HL-60/S4 treated with retinoic acid at 250 ng/mL for 4 days and 3 days (cell line): ENCODE measurements around the gene AIPL1.

Source experiments
- in situ Hi-C: fragments of 300-500 bp; cut with MboI; formaldehyde crosslinking; loops from 2 replicates; pipeline ENCODE4 v1.7.0; 2022; ENCODE audit warnings: low sequenced_read_pairs

AIPL1 gene

DNA sequence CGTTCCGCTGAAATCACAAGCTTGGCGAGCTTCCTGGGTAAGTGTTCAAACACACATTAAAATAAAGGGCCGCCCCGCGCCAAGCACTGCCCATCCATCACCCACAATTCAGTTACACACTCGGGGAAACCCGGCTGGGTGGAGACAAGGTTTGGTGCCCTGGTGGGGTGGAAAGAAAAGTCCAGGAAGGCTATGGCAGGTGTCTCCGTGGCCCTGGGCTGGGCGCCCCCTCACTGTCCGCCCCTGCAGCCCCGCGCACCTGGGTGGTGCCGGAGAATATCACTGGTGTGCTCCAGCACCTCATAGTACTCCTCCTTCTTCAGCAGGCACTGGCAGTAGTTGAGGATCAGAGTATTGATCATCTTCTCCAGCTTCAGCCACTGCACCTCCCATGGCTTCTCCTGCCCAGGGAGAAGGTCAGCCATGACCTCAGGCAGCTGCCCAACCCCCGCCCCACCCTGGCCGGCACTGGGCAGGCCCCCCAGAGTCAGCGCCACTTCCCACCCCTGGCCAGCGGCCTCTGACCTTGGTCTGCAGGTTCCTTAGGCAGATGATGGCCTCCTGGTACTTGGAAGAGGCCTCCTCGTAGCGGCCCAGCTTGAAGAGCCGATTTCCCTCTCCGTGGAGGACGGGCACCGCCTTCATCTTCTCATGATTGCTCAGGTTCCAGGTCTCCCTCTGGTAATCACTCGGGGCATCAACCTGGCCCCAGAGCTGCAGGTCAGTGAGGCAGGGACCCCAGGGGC, 8.4 kb downstream of the AIPL1 start:
- in situ Hi-C loops = no loop called here

DNA sequence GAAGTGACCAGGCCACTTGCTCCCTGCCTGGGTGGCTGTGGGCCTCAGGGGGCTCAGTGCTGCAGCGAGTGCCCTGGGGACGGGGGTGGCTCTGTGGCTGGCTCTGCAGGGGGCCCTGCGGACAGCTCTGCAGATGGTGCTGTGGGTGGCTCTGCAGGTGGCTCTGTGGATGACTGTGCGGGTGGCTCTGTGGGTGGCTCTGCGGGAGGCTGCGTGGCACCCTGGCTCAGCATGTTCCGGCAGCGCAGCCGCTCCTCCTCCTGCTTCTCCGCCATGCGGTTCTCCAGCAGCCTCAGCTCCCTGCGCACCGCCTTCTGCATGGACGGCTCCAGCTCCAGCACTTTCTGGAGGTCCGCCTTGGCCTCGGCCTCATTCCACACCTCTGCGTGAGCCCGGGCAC, 9.5 kb downstream of the AIPL1 start:
- in situ Hi-C loops = no loop called here

DNA sequence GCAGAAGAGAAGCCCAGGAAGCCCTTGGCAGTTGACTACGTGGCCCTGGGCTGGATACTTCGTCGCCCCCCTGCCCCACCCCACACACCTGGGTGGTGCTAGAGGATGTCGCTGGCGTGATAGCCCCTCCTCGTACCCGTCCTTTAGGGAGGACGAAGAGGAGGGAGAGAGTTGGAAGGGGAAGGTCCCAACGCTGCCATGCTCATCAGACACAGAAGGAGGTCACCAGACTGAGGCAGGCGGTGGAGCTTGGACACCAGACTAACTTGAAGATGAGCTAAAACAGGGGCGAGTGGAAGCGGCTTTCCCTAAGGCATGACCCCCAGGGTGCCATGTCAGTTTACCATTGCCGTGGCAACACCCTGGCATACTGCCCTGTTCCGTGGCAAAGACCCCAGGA, 11.0 kb downstream of the AIPL1 start:
- in situ Hi-C loops = no loop called here

DNA sequence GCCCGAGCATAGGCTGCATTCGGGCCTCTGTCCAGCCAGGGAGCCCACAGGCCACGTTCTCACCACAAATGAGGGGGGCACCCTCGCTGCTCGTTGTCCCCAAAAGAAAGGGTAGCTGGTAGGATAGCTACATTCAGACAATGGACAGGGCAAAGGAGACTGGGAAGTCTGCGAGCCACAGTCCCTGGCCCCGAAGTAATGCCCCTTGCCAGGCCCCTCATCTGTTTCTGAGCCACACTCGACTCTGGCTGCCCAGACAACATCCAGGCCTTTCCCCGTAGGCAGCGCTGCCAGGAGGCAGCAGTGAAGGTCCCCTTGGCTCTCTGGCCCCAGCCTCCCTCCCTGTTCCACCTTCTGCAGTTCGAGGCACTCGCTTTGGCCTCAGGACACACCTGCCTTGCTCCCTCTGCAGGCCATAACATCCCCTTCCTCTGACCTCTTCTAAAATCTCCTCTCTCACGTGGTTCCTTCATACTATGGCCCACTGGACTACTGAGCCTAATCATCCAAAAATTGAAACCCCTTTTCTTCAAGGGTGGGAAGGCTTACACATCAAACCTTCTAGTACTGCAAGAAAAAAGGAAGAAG, 12.2 kb downstream of the AIPL1 start:
- in situ Hi-C loops = no loop called here

DNA sequence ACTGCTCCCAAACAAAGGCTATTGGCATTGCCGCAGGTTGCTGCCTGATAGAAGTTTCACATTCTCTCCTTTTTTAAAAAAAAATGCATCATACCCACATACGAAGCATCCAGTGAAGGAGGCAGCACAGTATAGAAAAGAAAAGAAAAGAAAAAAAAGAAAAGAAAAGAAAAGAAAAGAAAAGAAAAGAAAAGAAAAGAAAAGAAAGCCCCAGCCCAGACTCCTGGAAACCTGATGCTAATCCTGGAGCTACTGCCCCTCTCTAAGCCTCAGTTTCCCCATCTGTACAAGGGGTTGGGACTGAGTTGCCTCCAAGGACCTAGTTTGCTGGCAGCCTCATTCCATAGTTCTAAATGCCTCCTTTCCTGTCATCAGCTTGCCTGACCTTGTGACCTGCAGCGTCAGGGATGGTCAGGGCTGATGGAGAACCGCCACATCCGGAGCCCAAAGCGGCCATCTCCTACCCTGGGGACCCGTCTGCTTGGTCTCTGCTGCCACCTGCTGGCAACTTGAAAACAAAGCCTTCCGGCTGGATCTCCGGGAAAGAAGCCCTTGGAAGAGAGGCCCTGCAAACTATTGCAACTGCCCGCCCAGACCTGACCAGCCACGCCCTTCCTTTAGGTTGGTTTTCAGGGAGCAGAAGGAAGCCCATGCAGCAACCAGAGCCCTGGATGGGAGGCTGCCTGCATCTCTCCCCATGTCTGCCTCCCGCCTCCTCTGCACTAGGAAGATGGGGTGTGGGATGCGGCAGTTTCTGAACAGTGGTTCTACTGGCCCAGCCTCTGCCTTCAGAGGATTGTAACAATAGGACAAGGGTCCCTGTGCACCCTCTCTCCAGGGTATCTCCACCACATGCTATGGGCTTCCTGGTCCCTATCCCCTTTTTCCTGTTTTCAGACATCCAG, 13.0 kb downstream of the AIPL1 start:
- in situ Hi-C loops = no loop called here

DNA sequence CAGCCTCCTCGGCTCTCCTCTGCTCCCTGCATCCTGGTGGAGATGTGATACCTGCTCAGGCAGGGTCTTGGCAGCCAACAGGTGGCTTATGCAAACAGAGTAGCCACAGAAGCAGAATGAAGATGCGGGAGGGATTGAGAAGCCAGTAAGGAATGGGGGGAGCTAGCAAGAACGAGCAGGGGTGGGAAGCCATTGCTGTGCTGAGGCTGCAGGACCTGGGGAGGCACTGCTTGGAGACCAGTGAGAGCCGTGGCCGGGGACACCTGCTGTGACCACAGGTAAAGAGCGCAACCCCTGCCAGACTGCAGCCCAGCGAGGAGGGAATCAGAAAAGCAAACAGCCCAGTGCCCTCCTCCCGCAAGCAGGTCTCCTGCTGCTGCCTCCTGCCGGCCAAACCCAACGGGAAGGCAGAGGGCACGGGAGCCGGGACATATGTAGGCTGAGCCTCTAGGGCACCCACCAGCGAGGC, 14.7 kb downstream of the AIPL1 start:
- in situ Hi-C loops = no loop called here

DNA sequence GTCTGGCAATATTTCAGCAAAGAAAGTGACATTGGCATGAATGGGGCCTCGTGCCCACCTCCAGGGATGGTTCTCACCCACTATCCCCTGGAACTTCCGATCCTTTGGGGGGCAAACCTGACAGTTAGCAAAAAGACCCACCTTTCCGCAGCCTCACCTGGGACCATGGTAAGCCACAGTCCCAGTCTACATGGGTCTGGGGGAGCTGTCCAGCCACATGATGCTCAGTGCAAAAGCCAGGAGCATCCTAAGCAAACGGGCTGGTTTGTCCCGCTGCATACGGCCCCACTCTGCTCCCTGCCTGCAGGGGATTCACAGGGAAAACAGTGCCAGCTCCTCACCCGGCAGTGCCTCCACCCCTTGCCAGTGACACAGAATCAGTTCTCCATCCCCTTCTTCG, 19.3 kb downstream of the AIPL1 start:
- in situ Hi-C loops = no loop called here

DNA sequence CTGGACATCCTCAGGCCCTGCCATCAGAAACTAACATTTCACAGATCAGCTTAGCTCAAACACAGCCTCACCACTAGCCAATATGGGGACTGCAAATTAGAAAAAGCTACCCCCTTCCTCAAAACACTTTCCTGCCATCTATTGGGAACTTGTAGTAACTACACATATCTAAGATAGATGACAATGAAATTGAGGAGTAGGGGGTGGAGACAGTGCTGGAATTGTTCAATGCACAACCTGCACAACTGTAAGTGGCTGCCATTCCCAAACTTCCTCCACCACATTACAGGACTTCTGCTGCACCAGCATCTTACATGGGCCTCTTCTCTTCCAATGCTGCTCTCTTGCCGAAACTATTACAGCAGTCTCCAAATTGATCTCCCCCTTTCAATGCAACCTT, 21.9 kb downstream of the AIPL1 start:
- in situ Hi-C loops = no loop called here

DNA sequence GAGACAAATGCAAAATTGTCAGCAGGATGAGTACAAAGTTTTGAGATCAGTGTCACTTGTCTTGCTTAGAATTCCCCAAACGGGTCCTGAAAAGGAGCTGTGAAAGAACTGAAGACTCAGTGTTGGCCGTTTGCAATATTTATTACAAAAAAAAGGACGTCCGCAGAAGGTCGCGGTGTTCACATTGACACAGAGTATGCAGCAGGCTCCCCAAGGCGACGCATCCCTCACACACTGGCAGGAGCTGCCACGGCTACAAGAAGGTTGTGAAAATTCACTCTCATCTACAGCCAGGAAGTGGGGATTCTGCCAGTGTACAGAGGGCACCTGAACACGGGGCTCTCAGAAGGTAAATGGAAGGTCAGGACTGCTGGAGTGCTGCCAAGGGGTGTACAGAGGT, 26.2 kb downstream of the AIPL1 start:
- in situ Hi-C loops = no loop called here

DNA sequence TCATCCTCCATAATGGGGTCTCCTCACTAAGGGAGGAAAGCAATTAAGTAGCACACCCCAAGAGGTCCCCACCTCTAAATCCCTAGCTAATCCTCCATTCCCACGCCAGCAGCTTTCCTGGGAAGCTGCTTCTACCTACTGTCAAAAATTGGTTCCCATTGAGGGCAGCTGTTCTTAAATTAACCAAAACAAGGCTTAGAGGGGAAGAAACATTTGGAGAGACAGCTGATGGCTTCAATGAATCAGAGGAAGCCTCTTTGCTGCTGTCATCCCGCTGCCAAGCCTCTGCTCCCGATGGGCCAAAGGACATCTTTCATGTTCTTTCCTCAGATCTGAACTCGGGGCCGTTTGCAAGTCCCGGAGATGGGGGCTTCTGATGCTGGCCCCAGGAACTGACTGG, 26.6 kb downstream of the AIPL1 start:
- in situ Hi-C loops = no loop called here

DNA sequence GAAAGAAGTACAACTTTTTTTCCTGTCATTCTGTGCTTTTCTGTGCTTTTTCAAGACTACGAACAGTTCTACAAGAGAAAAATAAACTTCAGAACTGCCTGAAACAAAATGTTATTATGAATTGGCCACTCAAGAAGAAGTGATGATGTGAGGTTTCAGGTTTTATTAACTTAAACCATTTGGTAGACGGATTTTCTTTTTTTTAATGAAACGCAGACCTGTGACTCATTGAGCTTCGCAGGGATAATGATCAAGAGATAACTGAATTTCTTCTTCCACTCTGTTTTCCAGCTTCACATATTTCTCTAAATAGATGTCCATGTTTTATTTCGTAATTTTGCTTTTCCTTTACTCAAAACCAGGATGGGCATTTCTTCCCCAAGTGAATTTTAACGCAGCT, 32.7 kb downstream of the AIPL1 start:
- in situ Hi-C loops = no loop called here

DNA sequence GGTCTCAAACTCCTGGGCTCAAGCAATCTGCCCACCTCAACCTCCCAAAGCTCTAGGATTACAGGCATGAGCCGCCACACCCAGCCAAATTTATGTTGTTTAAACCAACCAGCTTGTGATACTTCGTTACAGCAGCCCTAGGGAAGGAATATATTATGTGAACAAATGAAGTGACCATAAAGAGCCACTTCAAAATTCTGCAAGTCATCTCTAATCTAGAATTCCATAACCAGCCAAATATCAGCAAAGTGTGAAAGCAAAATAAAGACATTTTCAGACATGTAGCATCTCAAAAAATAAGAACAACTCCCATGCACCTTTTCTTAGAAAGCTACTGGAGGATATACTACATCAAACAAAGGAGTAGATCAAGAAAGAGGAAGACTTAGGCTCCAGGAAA, 36.0 kb downstream of the AIPL1 start:
- in situ Hi-C loops = no loop called here

DNA sequence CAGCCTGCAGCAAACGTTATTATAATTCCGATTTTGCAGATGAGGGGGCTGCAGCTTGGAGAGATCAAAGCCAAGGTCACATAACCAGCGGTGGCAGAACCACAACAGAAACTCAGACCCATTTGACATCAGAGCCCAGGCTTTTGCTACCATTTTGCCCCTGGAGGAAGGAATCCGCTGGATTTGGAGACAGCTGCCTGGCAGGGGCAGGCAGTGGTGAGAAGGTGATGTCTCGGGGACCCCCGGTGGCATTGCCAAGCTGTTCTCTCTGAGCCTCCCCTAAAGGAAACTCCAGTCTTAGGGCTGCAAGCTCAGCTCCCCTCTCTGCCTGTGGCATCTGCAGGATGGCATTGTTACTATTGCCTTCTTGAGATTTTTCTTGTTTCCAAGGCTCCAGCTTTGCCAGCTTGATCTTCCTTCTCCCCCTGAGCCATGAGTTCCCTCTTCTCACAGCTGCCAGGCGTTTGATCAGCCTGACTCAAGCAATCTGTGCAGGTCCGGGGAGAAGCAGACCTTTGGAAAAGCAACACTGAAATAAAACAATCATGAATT, 40.8 kb downstream of the AIPL1 start:
- in situ Hi-C loops = no loop called here

DNA sequence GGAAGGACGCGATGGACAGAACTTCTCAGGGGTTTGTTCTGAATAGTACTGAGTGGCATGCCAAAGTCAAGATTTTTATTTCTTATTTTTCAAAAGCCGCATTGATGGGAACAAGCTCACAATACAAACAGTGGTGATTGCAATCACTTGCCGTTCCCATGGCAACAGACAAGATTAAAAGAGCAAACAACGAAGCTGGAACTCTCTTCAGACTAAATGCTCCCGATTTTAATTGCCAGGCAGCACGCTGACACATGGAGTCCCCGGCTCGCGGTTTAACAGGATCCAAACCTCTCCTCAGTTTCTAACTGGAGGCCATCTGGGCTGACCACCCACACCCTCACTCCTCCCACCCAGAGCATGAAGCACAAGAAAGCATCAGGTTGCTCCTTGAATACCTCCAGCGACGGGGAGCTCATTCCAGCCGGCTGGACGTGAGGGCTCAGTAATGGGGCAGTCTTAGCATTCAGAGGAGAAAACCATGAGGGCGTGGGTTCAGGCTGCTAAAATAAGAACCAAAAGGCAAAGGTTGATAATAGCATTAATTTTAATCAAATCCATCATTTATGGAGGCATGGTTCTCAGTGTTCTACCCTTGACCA, 41.5 kb downstream of the AIPL1 start:
- in situ Hi-C loops = no loop called here

DNA sequence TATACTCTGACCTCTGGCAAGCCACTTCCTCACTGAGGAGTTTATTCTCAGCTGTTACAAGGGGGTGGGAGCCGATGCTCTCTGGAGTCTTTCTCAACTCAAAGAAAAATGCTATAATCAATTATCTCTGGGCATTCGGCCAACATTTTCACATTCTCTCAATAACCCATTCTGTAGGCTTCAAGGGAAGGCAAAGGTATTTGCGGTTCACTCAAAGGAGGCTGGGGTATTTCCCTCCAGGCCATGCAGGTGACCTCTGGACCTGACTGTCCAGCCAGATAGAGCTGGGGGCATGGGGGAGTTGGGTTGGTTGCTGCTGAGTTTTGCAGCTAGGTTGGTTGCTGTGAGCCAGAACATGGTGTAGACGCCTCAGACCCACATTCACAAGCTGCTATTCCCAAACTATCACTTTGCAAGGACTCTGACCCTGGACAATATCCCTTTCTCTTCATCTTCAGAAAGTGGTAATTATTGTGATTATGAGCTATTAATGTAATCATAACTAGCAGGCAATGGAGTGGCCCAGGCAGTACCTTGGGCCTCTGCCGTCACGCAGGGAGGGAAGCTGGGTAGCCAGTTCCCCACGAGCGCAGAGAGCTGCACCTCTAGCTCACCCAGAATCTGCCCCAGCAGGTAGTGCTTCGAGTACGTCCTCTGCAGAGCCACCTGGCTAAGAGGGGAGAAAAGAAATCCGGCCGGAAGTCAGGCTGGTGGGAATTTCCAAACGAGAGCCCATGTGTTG, 42.1 kb downstream of the AIPL1 start:
- in situ Hi-C loops = no loop called here

DNA sequence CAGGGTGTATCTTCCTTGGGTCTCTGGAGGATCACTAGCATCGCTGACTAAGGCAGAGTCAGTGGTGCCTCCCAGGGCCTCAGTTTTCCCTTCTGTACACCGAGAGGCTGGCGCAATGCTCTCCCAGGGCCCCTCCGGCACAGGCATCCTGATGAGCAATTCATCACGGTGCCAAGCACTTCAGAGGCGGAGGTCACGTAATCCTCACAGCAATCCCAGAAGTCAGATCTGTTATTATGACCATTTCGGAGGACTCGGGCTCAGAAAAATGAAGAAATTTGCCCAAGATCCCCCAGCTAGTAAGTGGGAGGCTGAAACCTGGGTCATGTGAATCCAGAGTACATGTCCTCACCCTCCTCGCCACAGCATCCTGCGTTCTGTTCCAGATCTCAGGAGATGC, 46.5 kb downstream of the AIPL1 start:
- in situ Hi-C loops = no loop called here

DNA sequence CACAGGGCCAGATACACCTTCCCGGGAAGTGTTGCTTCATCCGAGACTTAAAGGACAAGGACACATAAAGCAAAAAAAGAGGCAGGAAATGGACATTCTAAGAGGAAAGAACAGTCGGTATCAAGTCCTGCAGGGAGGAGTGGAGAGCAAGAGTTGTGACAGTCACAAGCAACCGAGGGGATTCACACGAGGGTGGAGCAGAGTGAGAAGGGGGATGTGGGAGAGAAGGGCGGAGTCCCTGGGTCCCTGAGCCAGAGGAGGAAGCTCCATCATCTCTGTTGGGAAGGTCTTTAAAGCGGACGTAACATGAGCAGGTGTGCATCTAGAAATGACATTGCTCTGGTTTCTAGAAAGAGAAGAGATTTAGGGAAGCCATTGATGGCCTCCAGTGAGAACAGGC, 47.1 kb downstream of the AIPL1 start:
- in situ Hi-C loops = no loop called here

DNA sequence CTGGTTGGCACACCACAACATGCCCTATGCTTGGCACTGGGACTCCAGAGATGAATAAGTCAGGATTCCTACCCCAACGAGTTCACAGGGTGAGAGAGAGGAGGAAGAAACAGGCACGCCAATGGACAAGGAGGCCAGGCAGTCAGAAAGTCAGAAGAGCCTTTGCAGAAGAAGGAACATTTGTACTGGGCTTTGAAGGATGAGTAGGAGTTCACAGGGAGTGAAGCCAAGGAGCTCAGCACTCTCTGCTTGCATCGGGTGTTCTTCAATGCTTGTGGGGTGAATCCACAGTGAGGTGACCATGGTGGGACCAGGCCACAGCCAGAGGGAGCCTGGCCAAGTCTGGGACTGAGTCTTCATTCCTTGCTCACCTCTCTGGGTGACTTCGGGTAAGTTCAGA, 47.5 kb downstream of the AIPL1 start:
- in situ Hi-C loops = no loop called here

DNA sequence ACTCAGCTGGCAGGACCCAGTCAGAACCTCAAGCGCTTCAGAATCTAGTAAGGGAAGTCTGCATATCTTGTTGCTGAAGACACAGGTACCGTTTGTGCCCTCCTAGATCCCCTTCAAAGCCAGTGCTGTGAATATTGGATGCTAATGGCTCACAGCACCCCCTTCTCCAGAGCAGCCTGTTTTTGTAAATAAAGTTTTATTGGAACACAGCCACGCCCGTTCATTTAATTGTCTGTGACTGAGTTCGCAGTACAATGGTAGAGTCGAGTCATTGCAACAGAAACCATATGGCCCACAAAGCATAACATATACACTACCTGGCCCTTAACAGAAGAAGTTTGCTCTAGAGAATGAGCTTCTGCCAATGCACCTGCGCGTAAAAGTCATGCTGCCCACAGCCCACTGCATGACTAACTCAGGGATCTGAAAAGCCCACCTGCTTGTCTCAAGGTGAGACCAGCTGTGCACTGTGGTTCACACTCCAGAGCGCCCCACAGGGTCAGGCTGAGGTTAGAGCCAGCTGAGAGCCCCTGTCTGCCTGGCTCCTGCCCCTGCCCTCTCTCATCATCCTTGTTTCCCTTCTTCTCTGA, 48.8 kb downstream of the AIPL1 start:
- in situ Hi-C loops = no loop called here

DNA sequence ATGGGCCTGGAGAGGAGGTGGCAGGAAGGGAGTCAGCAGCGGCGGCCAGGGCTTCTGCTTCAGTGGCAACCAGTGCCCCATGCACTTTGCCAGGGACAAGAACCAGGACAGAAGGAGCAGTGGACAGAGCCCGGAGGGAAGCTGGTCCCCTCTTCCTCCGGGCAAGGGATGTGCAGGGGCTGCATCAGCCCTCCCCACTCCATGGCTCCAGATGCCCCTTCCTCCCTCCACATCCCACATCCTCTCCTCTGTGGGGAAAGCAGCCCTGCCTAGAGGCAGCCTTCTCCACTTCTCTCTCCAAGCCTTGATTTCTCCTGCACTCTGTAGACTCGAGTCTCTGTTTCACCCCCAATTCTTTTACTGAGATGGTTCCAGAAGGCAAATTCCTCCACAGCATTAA, 50.4 kb downstream of the AIPL1 start:
- in situ Hi-C loops = no loop called here
